ENCODE data around the gene PDZD4. TPM values are rescaled to one million over a fixed set of nuclear protein-coding genes. Genes with fewer than 3 reads are reported as not detected.

Gene PDZD4
- 0.68 and 1.8 TPM in 2 replicates for total RNA-seq

- no peak for DNase-seq (ENCODE audit: low read depth)
- Histone ChIP-seq H3K36me3 (ENCODE audit: control insufficient read depth, insufficient read depth, low read length) (no peaks in the 10 kb centered on the region), H3K4me3 (ENCODE audit: low read depth, low read length) (no peak within 1 kb of the TSS), H3K27me3 (ENCODE audit: control insufficient read depth, insufficient read depth, low read length) (peaks cover 44% of the 10 kb centered on the region)
- TF ChIP-seq CTCF (IDR thresholded peaks at IDR 0.05; ENCODE audit: insufficient read depth, low read length, poor library complexity, severe bottlenecking), result no peak
Measured at GRCh38 chrX:153829799-153830639, at the start of gene PDZD4. TSS of gene PDZD4 (minus strand) at chrX:153830544. CDS start at chrX:153830298, 246 bp downstream.

DNA sequence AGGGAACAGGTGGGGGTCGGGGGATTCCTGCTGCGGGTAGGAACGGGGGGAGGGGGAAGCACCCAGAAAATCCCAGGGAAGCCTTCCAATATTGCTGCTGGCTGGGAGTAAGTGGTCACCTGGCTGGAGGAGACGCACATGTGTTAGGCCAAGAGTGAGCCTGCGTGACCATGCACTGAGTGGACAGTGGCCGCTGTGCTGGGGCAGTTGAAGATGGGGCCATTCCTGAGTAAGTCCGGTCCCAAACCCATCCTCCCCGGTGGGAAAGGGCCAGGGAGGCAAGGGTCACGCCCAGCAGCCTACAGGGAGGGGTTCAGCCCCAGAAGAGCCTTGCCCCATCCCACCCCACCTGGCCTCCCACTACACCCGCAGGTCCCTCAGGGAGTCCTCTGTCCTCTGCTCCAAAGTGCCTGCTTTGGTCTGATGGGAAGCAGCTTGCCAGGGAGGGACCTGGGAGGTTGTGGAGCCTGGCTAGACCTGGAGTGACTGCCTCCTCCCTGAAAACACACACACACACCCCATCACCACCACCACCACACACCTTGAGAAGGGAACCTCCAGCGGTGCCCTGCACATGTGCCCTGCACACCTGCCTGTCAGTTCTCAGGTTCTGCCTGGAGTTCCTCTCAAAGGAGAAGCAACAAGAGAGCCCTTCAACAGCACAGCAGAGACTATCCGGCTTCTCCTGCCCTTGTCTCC lies 49.5 kb upstream of the PDZD4 start:
- no peak overlapping the region for H3K4me3 ChIP-seq (ENCODE audit: low read depth, low read length)
- H3K36me3 ChIP-seq (ENCODE audit: control insufficient read depth, insufficient read depth, low read length), result peaks cover 1% of the 10 kb centered on the region
- no peak for DNase-seq (ENCODE audit: low read depth)
- no peak for TF ChIP-seq CTCF (IDR thresholded peaks at IDR 0.05; ENCODE audit: insufficient read depth, low read length, poor library complexity, severe bottlenecking)
- peaks cover 5% of the 10 kb centered on the region for H3K27me3 ChIP-seq (ENCODE audit: control insufficient read depth, insufficient read depth, low read length)

DNA sequence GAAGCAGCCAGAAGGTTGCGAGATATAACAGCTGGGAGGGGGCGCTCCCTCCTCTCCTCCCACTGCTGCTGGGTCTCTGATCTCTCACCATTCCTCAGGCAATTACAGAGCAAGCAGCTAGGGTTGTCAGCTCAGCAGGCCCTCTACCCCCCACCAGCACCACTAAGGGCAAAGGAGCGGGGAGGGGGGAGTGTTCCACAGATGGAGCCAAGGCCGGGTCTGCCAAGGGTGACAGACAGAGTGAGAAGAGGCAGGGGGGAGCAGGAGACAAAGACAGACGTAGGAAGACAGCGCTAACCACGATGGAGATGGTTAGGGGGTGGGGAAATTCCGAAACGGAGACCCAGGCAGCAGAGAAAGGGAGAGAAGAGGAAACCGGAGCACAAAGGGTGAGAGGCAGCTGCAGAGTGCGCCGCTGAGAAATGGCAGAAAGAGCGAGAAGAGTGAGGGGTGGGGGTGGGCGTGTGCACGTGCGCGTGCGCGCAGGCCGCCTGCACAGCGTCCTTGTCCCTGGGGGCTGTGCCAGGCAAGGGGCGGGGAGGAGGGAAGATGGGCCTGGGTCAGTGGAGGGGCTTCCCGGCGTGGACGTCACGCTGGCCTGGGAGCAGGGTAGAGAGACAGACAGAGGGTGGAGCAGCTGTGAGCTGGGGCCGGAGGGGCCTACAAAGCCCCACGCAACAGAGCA lies 48.8 kb upstream of the PDZD4 start:
- Histone ChIP-seq H3K36me3 (ENCODE audit: control insufficient read depth, insufficient read depth, low read length) (peaks cover 1% of the 10 kb centered on the region), H3K4me3 (ENCODE audit: low read depth, low read length) (no peak overlapping the region), H3K27me3 (ENCODE audit: control insufficient read depth, insufficient read depth, low read length) (peaks cover 5% of the 10 kb centered on the region)
- no peak for DNase-seq (ENCODE audit: low read depth)
- peak; percentile 1 for TF ChIP-seq CTCF (IDR thresholded peaks at IDR 0.05; ENCODE audit: insufficient read depth, low read length, poor library complexity, severe bottlenecking)

GRCh38 chrX:153878345-153878744 lies 48.0 kb upstream of the PDZD4 start:
- H3K36me3 ChIP-seq (ENCODE audit: control insufficient read depth, insufficient read depth, low read length), result peaks cover under 1% of the 10 kb centered on the region
- no peak overlapping the region for H3K4me3 ChIP-seq (ENCODE audit: low read depth, low read length)
- DNase-seq (ENCODE audit: low read depth), result no peak
- TF ChIP-seq CTCF (IDR thresholded peaks at IDR 0.05; ENCODE audit: insufficient read depth, low read length, poor library complexity, severe bottlenecking), result no peak
- peaks cover 5% of the 10 kb centered on the region for H3K27me3 ChIP-seq (ENCODE audit: control insufficient read depth, insufficient read depth, low read length)

- Histone ChIP-seq H3K27me3 (ENCODE audit: control insufficient read depth, insufficient read depth, low read length) (peaks cover 5% of the 10 kb centered on the region), H3K4me3 (ENCODE audit: low read depth, low read length) (no peak overlapping the region), H3K36me3 (ENCODE audit: control insufficient read depth, insufficient read depth, low read length) (no peaks in the 10 kb centered on the region)
- no peak for DNase-seq (ENCODE audit: low read depth)
- TF ChIP-seq CTCF (IDR thresholded peaks at IDR 0.05; ENCODE audit: insufficient read depth, low read length, poor library complexity, severe bottlenecking), result no peak
Measured at GRCh38 chrX:153877571-153878261, 47.4 kb upstream of the PDZD4 start.

Data from kidney epithelial cell (primary cell).